ENCODE measurements around the gene TBC1D10A.

- TF ChIP-seq POLR2AphosphoS5 (IDR thresholded peaks at IDR 0.05; ENCODE audit: low read depth, low read length): no peak
- no peak for TF ChIP-seq REST (IDR thresholded peaks at IDR 0.05; ENCODE audit: insufficient read depth in 1 of 2, low read depth in 2 of 2, low read length in 2 of 2)
- no peak for TF ChIP-seq FOXP2 (optimal IDR thresholded peaks at IDR 0.05; ENCODE audit: borderline replicate concordance, extremely low read depth, extremely low read length, insufficient read depth)
- no peak for TF ChIP-seq TAF1 (IDR thresholded peaks at IDR 0.05; ENCODE audit: borderline replicate concordance, insufficient read depth, low read length)
- no peak for TF ChIP-seq SIN3A (IDR thresholded peaks at IDR 0.05; ENCODE audit: borderline replicate concordance, insufficient read depth, low read length)
Observed at GRCh38 chr22:30297276-30297990, 29.3 kb downstream of the TBC1D10A start.
